Upper lobe of left lung (tissue), 4 donors: ENCODE results near the gene SYNM.
"Not testable (repeated sequence)": the region's sequence is repeated elsewhere in the genome, so short reads cannot be mapped to it uniquely, and the experiment has no call there.

ENCODE experiments used
- CTCF ChIP-seq, 6 experiments: fragments of 450-650 bp in 4 of 6; fragments of 200-600 bp in 2 of 6; sonication (generic) in 2 of 6; IDR thresholded peaks; one replicate each; pipeline ENCODE4 v1.5.1; 2016 to 2019; ENCODE audit warnings: antibody characterized with exemption in 6 of 6
- EP300 ChIP-seq, 4 donors: sonication (generic); formaldehyde crosslinking; IDR thresholded peaks; one replicate each; pipeline ENCODE4 v1.5.1; 2017; ENCODE audit warnings: antibody characterized with exemption in 4 of 4, control low read depth in 2 of 4
- POLR2A ChIP-seq, 4 donors: fragments of 450-650 bp; IDR thresholded peaks; one replicate each; pipeline ENCODE4 v1.5.1; 2016 to 2017; ENCODE audit warnings: antibody characterized with exemption in 4 of 4, mild to moderate bottlenecking in 2 of 4
- POLR2AphosphoS5 ChIP-seq, 2 donors: sonication (generic); formaldehyde crosslinking; IDR thresholded peaks; one replicate each; pipeline ENCODE4 v1.5.1; 2017; ENCODE audit warnings: antibody characterized with exemption in 2 of 2

GRCh38 chr15:99111641-99112040, 6.8 kb downstream of the SYNM start:
- not testable (repeated sequence) for TF ChIP-seq CTCF, POLR2A, EP300, POLR2AphosphoS5 (IDR thresholded peaks at IDR 0.05)
